NCI-H2081 (cell line): Measurements from ENCODE around the gene DGCR2.
A peak's percentile ranks its signal among the peaks of the same experiment; 100 is the strongest.
"Not testable (repeated sequence)": the region's sequence is repeated elsewhere in the genome, so short reads cannot be mapped to it uniquely, and the experiment has no call there.

Experiments used
- DNase-seq, 2 experiments: peaks; one replicate each; lab custom pipeline; 2025; lab: John Stamatoyannopoulos, UW

The DGCR2 gene

DNA sequence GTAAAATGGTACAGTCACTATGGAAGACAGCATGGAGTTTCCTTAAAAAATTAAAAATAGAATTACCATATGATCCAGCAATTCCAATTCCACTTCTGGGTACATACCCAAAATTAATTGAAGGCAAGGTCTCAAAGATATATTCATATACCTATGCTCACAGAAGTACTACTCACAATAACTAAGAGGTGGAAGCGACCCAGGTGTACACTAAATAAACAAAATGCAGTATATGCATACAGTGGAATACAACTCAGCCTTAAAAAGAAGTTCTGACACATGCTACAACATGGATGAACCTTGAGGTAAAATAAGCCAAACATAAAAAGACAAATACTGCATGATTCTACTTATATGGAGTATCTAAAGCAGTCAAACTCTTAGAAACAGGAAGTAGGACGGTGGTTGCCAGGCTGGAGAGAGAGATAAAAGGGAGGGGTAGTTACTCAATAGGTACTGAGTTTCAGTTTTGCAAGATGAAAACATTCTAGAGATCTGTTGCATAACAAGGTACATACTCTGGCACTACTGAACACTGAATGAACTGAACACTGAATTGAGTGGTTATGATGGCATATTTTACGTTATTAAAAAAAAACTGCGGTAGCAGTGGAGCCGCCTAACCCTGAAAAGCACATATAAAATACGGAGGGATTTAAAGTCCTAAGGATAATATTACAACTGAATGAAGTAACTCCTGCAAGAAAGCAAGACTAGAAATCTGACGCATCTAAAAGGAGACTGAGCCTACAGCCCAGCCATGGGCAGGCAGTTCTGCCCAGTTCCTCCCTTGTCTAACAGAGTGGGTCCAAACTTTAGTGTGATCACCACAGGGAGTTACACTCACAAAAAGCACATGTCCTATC, 12.8 kb downstream of the DGCR2 start:
- DNase-seq: no peak

DNA sequence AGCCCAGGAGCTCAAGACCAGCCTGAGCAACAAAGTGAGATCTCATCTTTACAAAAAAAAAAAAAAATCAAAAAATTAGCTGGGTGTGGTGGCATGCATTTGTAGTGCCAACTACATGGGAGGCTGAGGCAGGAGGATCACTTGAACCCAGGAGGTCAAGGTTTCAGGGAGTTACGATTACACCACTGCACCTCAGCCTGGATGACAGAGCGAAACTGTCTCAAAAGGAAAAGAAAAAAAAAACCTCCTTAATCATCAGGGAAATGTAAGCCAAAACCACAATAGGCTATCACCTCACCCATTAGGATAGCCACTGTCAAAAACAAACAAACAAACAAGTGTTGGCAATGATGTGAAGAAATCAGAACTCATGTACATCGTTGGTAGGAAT, 13.4 kb downstream of the DGCR2 start:
- DNase-seq: no peak

DNA sequence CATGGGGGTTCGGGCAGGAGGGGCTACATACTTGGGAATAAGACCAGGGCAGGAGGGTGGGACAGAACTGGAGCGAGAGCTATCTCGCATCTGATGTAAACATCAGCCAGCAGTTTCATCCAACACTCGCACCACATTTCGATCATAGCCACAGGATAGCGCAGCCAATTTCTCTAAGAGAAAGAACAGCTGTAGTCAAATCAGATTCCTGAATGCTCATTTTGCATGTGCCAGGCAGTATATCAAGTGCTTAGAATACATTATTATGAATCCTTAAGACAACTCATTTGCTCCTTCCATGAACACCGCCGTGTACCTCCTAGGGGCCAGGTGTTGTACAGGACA, 14.5 kb downstream of the DGCR2 start:
- no peak for DNase-seq

DNA sequence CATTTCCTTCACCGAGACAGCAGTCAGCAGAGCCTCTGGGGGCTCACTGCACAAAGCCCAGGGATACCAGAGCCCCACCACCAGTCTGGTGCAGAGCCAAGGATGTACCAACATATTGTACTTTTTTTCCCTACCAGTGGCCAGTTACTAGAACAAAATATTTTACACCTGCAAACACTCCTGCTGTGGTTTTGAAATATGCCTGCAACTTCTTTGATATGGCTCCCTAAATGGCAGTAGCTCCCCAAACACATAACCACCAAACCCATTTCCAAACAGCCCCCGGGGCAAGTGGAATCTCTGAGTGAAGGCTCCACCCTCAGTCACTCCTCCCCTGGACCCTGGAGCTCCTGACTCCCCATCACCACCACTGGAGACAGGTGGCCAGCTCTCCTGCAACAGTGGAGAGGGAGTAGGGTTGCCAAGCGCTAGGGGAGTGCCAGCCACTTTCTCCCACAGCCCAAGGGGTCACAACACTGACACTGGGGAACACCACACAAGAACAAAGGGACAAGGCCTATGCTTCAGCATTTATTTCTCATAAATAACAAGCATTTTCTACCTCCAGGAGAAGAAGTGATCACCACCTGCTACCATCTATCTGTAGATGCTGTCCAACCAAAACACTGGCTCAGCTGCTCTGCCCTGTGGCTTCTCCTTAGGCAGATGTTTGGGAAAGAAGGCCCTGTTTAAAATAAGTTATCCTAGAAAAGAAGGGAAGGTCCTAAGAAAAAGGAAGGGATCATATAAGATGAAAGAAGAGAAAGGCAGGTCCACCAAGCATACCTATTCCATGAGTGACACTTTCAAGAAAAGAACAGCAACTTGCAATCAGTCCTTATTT, 15.1 kb downstream of the DGCR2 start:
- DNase-seq: no peak

DNA sequence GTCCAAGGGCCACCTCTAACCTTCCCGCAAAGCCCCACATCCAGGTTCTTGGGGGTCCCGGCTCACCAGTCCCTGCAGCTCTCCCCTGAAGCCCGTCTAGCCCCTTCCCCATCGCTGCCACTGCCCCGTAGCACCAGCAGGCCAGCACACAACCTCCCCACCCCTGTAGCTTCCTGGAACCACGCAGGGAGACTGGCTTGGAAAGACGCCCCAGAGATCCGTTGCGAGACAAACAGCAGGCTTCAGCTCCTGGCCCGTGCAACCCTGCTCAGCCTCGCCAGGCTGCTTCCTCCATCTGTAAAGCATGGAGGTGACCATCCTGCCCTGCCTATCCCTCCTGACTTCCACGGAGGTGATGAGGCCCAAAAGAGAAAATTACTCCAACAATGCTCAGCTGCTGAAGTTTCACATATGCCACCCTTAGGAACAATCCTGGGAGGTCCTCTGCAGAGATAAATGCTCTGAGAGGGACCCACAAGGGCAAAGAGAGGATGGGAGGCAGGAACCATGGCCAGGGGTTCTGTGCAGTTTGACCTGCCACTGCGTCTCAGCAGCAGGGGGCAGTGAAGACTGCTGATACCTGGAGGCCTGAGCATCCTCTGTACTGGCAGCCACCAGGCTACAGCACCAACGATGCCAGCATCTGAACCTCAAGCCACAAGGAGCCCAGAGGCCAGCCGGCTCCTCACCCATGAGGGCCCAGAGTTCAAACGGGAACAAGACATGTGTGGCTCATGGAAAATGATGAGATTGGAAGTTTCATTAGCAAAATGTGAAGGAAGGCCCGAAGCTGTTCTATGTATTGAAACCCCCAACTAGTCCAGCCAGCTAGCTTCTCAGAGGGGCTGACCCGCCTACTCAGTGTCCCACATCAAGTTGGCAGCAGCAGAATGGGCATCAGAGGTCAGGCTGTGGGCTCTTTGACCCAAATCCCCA, 16.1 kb downstream of the DGCR2 start:
- no peak for DNase-seq

DNA sequence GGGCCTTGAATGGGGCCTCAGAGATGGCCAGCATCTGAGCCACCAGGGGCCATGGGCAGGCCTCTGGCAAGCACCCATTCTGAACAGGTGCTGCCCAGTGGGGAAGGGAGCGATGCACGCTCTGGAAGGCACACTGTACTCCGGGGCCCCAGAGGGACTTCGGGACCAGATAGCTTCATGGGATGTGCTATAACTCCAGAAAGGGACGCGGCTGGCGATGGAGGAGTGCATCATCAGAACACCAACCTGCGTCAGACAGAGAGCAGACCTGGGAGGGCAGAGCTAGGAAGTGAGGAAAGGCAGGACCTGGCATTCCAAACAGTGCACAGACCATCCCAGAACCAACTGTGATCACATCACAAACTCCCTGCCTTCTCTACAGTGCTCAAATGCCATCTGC, 16.8 kb downstream of the DGCR2 start:
- no peak for DNase-seq

DNA sequence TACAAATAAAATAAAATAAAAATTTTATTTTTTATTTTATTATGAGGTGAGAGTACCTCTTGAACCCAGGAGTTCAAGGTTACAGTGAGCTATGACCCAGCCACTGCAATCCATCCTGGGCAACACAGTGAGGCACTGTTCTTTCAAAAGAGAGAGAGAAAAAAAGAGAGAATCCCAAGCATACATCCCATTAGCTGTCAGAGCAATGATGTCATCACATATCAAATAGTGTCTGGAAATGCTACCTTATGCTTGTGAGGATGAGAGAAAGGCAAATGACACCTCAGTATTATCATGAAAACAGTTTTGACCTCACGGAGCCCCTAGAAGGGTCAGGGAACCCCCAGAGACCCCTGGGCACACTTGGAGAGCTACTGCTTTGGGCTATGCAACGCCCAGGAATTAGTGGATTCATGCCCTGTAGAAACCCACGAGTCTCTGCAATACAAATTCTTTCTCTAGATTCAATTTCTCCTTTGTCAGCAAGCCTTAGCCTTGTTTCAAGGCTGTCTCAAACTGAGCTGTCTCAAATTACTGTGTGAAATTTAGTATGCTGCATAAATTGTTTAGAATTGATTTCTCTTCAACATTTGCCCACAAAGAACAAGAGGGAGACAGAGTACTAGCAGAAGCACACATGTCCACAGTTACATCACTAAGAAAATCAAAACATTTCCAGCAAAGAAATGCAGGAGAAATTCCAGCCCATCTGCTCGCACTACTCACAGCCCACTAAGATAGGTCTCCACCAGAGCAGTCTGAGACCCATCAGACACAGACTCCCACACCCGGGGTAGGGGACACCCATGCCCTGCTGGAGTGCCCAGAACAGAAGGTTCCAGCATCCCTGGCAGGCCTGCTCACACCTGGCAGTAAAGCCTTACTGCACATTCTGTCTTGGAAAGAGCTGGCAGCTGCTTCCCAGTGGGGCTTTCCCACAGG, 18.1 kb downstream of the DGCR2 start:
- no peak for DNase-seq

DNA sequence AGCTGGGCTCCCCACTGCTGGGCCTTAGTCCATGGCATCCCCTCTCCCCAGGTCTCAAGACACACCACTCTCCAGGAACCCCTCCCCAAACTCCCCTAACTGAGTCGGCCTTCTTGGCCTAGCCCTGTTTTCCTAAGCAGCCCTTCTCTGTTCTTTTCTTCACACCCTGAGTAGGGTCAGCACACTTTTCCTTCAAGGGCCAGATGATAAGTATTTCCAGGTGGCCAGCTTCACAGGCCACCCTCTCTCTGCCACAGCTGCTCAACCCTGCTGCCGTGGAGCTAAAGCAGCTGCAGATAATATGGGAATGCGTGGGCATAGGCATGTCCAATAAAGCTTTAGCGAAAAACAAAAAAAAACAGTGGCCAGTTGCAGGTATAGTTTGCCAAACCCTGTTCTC, 24.1 kb downstream of the DGCR2 start:
- no peak for DNase-seq

DNA sequence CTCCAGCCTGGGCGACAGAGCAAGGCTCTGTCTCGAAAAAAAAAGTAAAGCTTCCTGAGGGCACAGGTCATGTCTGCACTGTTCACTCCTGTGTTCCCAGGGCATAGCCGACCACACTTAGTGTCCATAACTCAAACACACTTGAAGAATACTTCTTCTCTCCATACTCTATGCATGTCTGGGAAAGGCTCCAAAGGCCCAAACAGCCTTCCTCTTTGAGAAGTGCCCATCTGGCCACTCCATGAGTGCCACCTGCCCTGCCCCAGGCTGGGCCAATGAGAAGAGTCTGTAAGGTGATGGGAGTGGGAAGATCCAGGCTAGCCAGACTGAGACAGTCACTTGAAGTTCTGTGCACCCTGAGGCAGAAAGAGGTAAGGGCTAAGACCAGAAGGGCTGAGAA, 24.7 kb downstream of the DGCR2 start:
- no peak for DNase-seq

DNA sequence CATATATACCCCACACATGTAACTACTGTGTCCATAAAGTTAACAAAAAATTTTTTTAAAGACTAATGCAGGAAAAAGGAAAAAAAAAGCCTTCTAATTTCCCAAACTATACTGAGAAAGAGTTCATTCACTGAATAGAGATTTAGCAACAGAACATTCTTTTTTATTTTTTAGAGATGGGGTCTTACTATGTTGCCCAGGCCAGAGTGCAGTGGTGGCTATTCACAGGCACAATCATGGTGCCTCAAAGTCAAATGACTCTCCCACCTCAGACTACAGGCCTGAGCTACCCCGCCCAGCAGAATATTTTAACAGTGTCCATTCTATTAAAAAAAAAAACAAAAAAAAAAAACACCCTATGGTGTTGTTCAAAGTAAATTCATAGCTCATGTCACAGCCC, 25.7 kb downstream of the DGCR2 start:
- no peak for DNase-seq

DNA sequence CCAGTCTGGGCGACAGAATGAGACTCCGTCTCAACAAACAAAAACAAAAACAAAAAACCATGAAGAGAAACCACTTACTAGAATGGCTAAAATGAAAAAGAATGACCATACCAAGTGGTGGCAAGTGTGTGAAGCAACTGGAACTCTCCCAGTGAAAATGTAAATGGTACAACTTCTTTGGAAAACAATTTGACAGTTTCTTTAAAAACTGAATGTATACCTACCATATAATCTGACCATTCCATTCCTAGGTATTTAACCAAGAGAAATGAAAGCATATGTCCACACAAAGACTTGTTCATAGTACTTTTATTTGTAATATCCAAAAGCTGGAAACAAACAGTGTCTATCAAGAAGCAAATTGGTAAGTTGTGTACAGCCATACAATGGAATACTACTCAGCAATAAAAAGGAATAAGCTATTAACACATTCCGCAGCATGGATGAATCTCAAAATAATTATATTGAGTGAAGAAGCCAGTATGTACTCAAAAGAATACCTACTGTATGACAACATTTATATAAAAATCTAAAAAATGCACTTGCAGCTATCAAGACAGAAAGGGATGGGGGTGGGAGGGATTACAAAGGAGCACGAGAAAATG, 27.7 kb downstream of the DGCR2 start:
- DNase-seq: no peak

DNA sequence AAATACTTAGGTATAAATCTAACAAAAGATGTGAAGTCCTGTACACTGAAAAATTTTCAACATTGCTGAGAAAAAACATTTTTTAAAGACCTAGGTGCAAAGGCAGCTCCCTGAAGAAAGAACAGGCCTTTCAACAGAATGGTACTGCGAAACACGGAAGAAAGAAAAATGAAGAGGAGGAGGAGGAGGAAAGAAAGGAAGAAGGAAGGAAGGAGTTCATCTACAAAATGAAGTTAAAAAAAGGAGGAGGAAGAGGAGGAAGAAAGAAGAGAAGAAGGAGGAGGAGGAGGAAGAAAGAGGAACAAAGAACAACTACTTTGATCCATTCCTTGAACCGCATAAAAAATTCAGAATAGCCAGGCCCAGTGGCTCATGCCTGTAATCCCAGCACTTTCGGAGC, 29.5 kb downstream of the DGCR2 start:
- no peak for DNase-seq

DNA sequence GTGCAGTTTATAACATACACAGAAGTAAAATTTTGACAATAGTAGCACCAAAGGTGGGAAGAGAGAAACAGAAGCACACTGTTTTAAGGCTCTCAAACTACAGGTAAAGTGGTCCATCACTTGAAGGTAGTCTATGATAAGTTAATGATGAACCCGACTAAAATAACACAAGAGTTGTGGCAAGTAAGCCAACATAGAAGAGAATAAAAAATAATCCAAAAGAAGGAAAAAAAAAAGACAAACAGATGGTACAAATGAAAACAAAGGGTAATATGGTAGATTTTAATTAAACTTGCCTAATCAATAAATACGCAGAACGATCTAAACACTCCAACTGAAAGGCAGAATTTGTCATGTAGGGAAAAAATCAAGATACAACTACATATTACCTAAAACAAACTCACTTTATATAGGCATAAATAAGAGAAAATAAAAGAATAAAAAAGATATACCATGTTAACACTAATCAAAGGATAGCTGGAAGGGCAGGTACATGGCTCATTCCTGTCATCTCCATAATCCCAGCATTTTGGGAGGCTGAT, 31.6 kb downstream of the DGCR2 start:
- DNase-seq: no peak

DNA sequence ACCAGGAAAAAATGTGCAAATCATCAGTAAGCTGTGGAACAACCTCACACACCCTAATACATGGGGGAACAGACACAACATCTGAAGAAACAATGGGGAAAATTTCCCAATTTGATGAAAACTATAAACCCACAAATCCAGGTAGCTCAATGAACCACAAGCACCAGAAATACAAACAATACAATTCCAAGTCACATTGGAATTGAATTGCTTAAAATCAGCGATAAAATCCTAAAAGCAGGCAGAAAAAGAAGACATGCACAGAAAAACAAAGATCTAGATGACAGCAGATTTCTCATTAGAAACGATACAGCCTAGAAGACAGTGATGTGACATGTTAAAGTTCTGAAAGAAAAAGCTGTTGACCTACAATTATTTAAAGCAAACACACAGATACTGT, 32.0 kb downstream of the DGCR2 start:
- DNase-seq: no peak

DNA sequence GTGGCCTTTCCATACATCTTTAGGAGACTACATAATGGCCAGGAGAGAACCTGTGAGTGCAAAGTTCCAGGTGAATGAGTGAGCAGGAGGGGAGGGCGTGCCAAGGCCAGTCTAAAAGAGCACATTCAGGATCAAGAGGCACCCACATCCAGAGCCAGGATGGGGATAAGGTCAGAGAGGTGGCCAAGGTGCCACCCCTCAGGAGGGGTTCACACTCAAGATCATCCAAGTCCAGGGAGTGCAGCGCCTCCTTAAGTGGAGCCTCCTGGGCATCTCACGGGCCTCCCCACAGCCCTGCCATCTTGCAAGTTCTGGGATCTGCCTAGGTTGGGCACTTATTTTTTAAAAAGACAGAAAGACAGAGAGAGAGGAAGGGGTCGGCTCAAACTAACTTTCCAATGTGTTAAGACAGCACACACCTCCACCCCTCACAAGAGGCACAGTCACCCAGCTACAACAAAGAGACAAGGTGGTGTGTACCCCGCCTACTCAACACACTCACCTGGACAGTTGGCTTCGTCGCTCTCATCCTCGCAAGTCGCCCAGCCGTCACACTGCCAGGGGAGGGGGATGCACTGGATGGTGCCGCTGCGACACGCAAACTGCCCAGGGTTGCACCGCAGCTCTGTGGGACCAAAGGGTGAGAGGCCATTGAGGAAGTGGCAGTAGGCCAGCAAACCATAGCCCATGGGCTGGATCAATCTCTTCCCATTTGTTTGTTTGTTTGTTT, 33.2 kb downstream of the DGCR2 start:
- no peak for DNase-seq

DNA sequence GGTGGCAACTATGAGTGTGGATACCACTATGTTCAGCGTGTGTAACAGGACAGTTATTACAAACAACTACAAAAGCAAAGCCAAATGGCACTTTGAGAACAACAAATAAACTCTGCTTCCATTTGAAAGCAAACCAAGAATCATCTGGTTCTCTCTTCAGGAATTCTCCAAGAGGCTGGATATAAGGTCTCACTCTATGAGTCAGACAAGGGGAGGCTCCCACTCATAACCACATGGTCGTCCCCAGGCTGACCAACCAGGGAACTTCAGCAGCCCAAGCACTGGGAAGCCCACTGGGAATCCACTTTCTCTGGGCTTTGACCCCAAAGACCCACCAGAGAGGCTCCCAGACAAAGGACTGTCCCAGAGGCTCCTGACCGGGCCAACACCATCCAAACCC, 35.3 kb downstream of the DGCR2 start:
- no peak for DNase-seq

DNA sequence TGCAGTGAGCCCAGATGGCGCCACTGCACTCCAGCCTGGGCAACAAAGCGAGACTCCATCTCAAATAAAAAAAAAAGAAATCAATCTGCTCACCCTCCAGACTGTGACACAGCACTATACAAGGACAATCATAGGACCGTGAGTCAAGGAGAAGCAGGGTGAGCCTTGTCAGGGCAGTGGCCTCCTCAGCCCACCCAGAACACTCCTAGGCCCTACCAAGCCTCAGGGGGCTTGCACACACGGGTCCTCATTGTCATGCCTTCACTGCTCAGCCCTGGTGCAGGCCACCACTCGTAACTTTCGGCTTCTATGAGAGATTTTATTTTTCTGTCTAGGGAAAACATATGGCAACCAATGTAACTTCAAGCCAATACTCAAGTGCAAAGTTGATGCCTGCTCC, 35.8 kb downstream of the DGCR2 start:
- DNase-seq: no peak

DNA sequence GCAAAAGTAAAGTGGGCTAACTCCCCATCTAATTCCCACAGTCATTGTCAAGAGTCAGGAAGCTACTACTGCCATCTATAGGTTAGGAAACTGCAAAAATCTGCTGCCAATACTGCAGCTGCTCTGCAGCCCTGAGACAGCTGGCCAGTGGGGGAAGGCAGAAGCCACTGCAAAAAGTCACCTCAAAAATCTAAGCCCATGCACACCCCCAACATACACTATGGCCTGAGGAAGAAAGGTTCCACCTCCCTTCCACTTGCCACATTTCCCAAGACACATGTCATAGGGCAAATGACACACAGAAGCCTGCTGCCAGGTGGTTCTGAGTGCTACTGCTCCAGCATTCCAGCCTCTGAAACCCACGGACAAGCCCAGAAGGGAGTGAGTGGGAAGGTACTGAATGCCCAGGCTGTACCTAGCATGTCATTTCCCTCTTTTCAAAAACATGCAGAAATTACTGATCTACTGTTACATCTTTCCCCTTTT, 36.9 kb downstream of the DGCR2 start:
- peak in 1 of 2 experiments; percentile 50 for DNase-seq

DNA sequence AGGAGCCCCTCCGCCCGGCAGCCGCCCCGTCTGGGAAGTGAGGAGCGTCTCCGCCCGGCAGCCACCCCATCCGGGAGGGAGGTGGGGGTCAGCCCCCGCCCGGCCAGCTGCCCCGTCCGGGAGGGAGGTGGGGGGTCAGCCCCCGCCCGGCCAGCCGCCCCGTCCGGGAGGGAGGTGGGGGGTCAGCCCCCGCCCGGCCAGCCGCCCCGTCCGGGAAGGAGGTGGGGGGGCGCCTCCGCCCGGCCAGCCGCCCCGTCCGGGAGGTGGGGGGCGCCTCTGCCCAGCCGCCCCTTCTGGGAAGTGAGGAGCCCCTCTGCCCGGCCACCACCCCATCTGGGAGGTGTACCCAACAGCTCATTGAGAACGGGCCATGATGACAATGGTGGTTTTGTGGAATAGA, 37.6 kb downstream of the DGCR2 start:
- not testable (repeated sequence) for DNase-seq

DNA sequence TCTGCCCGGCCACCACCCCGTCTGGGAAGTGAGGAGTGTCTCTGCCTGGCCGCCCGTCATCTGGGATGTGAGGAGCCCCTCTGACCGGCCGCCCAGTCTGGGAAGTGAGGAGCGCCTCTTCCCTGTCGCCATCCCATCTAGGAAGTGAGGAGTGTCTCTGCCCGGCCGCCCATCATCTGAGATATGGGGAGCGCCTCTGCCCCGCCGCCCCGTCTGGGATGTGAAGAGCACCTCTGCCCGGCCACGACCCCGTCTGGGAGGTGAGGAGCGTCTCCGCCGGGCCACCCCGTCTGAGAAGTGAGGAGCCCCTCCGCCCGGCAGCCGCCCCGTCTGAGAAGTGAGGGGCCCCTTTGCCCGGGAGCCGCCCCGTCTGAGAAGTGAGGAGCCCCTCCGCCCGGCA, 38.1 kb downstream of the DGCR2 start:
- DNase-seq: not testable (repeated sequence)
